WTC11 (cell line): Measurements from ENCODE around the gene ARID3B. TPM values are rescaled to one million over a fixed set of nuclear protein-coding genes. Genes with fewer than 3 reads are reported as not detected.

Experiments
- ATAC-seq: fragments of 200-7000 bp; cut with Tn5 transposase; 2 replicates; pipeline ENCODE4 v1.10.0; 2021; ENCODE audit warnings: mild to moderate bottlenecking, moderate library complexity
- CTCF ChIA-PET: fragments of 300-600 bp; sonication (Branson Sonifier 250); formaldehyde crosslinking; loops from one replicate; lab custom pipeline; 2021; ENCODE audit warnings: antibody characterized with exemption; lab: Charles Lee
- POLR2A ChIA-PET: fragments of 350-600 bp; sonication (Branson Sonifier 250); formaldehyde crosslinking; loops from one replicate; lab custom pipeline; 2021; ENCODE audit warnings: antibody characterized with exemption; lab: Charles Lee
- DNase-seq: peaks from one replicate; pipeline ENCODE4 v3.0.0; 2021; ENCODE audit warnings: low spot score
- H3K27ac Mint-ChIP-seq: 2 replicates; pipeline ENCODE4 v1.8.0; 2021; ENCODE audit warnings: mixed read lengths
- H3K27me3 Mint-ChIP-seq: 2 replicates; pipeline ENCODE4 v1.8.0; 2021; ENCODE audit warnings: low read depth, mild to moderate bottlenecking, moderate library complexity, mixed read lengths
- H3K36me3 Mint-ChIP-seq: 2 replicates; pipeline ENCODE4 v1.8.0; 2021; ENCODE audit warnings: mixed read lengths
- H3K4me1 Mint-ChIP-seq: 2 replicates; pipeline ENCODE4 v1.8.0; 2022; ENCODE audit warnings: mixed read lengths
- H3K4me3 Mint-ChIP-seq: 2 replicates; pipeline ENCODE4 v1.8.0; 2021; ENCODE audit warnings: mild to moderate bottlenecking, moderate library complexity, mixed read lengths
- H3K9me3 Mint-ChIP-seq: 2 replicates; pipeline ENCODE4 v1.8.0; 2021; ENCODE audit warnings: mixed read lengths
- ATF1 ChIP-seq: sonication (generic); formaldehyde crosslinking; IDR thresholded peaks from 2 replicates; pipeline ENCODE4 v1.8.1; 2023; ENCODE audit warnings: mild to moderate bottlenecking, moderate library complexity, missing genetic modification reagents
- ATF3 ChIP-seq: sonication (generic); formaldehyde crosslinking; conservative IDR thresholded peaks from 2 replicates; pipeline ENCODE4 v1.8.1; 2022; ENCODE audit warnings: mild to moderate bottlenecking, missing genetic modification reagents
- ATF6 ChIP-seq: sonication (generic); formaldehyde crosslinking; IDR thresholded peaks from 2 replicates; pipeline ENCODE4 v1.8.1; 2023; ENCODE audit warnings: mild to moderate bottlenecking, missing genetic modification reagents
- E2F5 ChIP-seq: sonication (generic); formaldehyde crosslinking; IDR thresholded peaks from 2 replicates; pipeline ENCODE4 v1.8.1; 2022; ENCODE audit warnings: mild to moderate bottlenecking, moderate library complexity, missing genetic modification reagents
- EMX1 ChIP-seq: fragments of 250-450 bp; sonication (Bioruptor Pico); IDR thresholded peaks from 2 replicates; pipeline ENCODE4 v1.8.0; 2021; ENCODE audit warnings: mild to moderate bottlenecking
- ERG ChIP-seq: fragments of 250-450 bp; sonication (Bioruptor Pico); IDR thresholded peaks from 2 replicates; pipeline ENCODE4 v1.8.0; 2021; ENCODE audit warnings: mild to moderate bottlenecking
- ETV6 ChIP-seq: sonication (generic); formaldehyde crosslinking; IDR thresholded peaks from 2 replicates; pipeline ENCODE4 v1.8.1; 2022; ENCODE audit warnings: mild to moderate bottlenecking, missing genetic modification reagents
- JAZF1 ChIP-seq: fragments of 250-450 bp; sonication (Bioruptor Pico); IDR thresholded peaks from 2 replicates; pipeline ENCODE4 v1.9.0; 2021; ENCODE audit warnings: moderate library complexity, mild to moderate bottlenecking, inconsistent platforms
- NFYB ChIP-seq: sonication (generic); formaldehyde crosslinking; conservative IDR thresholded peaks from 2 replicates; pipeline ENCODE4 v1.8.0; 2022; ENCODE audit warnings: low read depth, missing genetic modification reagents
- NR1H2 ChIP-seq: sonication (generic); formaldehyde crosslinking; IDR thresholded peaks from 2 replicates; pipeline ENCODE4 v1.9.0; 2021; ENCODE audit warnings: mild to moderate bottlenecking, moderate library complexity, missing genetic modification reagents
- TEAD1 ChIP-seq: sonication (generic); formaldehyde crosslinking; IDR thresholded peaks from 2 replicates; pipeline ENCODE4 v1.8.0; 2022; ENCODE audit warnings: mild to moderate bottlenecking, missing genetic modification reagents
- TP53 ChIP-seq: sonication (generic); formaldehyde crosslinking; IDR thresholded peaks from 2 replicates; pipeline ENCODE4 v1.8.1; 2023; ENCODE audit warnings: mild to moderate bottlenecking, missing genetic modification reagents
- ZNF263 ChIP-seq: sonication (generic); formaldehyde crosslinking; IDR thresholded peaks from 2 replicates; pipeline ENCODE4 v1.8.1; 2022; ENCODE audit warnings: low read depth, mild to moderate bottlenecking, moderate library complexity, missing genetic modification reagents
- ZNF281 ChIP-seq: sonication (generic); formaldehyde crosslinking; IDR thresholded peaks from 2 replicates; pipeline ENCODE4 v1.8.0; 2023; ENCODE audit warnings: mild to moderate bottlenecking, missing genetic modification reagents
- ZNF416 ChIP-seq: fragments of 250-450 bp; sonication (Bioruptor Pico); IDR thresholded peaks from 2 replicates; pipeline ENCODE4 v1.9.0; 2021; ENCODE audit warnings: mild to moderate bottlenecking, inconsistent platforms
- total RNA-seq: library from RNA; stranded (reverse); gene quantifications from 3 replicates; pipeline ENCODE4 v1.2.3, GENCODE V29; 2021
- TF ChIP-seq, protein P1 (sequence below): sonication (generic); formaldehyde crosslinking; IDR thresholded peaks from 2 replicates; pipeline ENCODE4 v1.8.0; 2022; ENCODE audit warnings: mild to moderate bottlenecking, missing genetic modification reagents
- TF ChIP-seq, protein P2 (sequence below): fragments of 250-450 bp; sonication (Bioruptor Pico); IDR thresholded peaks from 2 replicates; pipeline ENCODE4 v1.9.0; 2021; ENCODE audit warnings: mild to moderate bottlenecking
- TF ChIP-seq, protein P3 (sequence below): fragments of 250-450 bp; sonication (Bioruptor Pico); IDR thresholded peaks from 2 replicates; pipeline ENCODE4 v1.9.0; 2021; ENCODE audit warnings: mild to moderate bottlenecking, borderline replicate concordance

The ARID3B gene
- total RNA-seq, 1 experiment from 2014 or later, result 133 TPM

GRCh38 chr15:74579001-74579400, 38.0 kb downstream of the ARID3B start (continued):
- no peak for TF ChIP-seq JAZF1
- TF ChIP-seq ATF1 (CRISPR knock-in tag), result no peak
- TF ChIP-seq ZNF263 (CRISPR knock-in tag), result no peak
- no peak for TF ChIP-seq TP53 (CRISPR knock-in tag)
- no peak for TF ChIP-seq NFYB (CRISPR knock-in tag)
- no peak for TF ChIP-seq ZNF281 (CRISPR knock-in tag)
- no peak for TF ChIP-seq NR1H2 (CRISPR knock-in tag)
- TF ChIP-seq ATF3, result no peak
- TF ChIP-seq, protein P1, sequence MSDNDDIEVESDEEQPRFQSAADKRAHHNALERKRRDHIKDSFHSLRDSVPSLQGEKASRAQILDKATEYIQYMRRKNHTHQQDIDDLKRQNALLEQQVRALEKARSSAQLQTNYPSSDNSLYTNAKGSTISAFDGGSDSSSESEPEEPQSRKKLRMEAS, result no peak
- TF ChIP-seq, protein P2, sequence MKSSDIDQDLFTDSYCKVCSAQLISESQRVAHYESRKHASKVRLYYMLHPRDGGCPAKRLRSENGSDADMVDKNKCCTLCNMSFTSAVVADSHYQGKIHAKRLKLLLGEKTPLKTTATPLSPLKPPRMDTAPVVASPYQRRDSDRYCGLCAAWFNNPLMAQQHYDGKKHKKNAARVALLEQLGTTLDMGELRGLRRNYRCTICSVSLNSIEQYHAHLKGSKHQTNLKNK (CRISPR knock-in tag), result no peak
- TF ChIP-seq ZNF416 (CRISPR knock-in tag), result no peak
- TF ChIP-seq, all 79 proteins: peak for 0

DNA sequence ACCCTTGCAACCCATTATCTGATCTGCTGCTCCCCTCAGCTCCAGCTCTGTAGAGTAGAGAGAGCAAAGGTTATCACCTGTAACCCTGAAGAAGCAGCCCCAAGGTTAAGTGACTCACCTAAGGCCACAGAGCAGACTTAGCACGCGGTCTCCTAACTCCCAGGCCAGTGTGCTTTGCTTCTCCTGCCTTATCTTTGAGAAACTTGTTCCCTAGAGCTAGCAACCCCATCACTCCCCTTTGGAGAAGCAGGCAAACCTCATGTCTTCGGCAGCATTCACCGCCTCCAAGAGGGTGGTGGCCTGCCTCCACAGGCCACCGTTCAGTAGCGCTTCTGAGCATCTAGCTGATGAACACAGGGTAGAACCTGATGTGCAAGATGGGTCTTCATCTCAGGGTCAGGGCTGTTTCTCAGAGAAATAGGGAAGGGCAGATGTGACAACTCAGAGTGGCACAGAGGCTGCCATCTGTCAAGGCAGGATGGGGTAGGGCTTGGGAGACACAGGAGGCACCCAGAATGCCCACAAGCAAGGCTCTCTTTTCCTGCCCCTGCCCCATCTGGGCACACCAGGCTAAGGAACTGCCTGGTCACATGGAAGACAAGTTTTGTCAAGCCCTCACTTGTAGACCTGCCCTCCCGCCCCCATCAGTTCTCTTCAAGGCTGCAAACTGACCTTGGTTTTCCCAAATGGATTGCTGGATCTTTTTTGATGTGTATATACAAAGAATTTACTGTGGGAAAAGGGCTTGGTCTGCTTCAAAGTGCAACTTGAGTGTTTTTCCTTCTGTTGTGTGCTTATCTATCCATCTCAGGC, 39.7 kb downstream of the ARID3B start:
- Mint-ChIP-seq H3K9me3 (no peaks in the 10 kb centered on the region), H3K36me3 (peaks cover 40% of the 10 kb centered on the region)
- no peak for DNase-seq
- TF ChIP-seq TEAD1 (CRISPR knock-in tag) (no peak), EMX1 (CRISPR knock-in tag) (no peak), ZNF263 (CRISPR knock-in tag) (no peak), ETV6 (CRISPR knock-in tag) (no peak), ATF6 (CRISPR knock-in tag) (no peak), E2F5 (CRISPR knock-in tag) (no peak), ERG (CRISPR knock-in tag) (no peak)
- TF ChIP-seq, protein P3, sequence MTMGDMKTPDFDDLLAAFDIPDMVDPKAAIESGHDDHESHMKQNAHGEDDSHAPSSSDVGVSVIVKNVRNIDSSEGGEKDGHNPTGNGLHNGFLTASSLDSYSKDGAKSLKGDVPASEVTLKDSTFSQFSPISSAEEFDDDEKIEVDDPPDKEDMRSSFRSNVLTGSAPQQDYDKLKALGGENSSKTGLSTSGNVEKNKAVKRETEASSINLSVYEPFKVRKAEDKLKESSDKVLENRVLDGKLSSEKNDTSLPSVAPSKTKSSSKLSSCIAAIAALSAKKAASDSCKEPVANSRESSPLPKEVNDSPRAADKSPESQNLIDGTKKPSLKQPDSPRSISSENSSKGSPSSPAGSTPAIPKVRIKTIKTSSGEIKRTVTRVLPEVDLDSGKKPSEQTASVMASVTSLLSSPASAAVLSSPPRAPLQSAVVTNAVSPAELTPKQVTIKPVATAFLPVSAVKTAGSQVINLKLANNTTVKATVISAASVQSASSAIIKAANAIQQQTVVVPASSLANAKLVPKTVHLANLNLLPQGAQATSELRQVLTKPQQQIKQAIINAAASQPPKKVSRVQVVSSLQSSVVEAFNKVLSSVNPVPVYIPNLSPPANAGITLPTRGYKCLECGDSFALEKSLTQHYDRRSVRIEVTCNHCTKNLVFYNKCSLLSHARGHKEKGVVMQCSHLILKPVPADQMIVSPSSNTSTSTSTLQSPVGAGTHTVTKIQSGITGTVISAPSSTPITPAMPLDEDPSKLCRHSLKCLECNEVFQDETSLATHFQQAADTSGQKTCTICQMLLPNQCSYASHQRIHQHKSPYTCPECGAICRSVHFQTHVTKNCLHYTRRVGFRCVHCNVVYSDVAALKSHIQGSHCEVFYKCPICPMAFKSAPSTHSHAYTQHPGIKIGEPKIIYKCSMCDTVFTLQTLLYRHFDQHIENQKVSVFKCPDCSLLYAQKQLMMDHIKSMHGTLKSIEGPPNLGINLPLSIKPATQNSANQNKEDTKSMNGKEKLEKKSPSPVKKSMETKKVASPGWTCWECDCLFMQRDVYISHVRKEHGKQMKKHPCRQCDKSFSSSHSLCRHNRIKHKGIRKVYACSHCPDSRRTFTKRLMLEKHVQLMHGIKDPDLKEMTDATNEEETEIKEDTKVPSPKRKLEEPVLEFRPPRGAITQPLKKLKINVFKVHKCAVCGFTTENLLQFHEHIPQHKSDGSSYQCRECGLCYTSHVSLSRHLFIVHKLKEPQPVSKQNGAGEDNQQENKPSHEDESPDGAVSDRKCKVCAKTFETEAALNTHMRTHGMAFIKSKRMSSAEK, result no peak
- TF ChIP-seq, all 79 proteins: peak for 0
- ChIA-PET CTCF (no interaction called here), POLR2A (no interaction called here)
- Mint-ChIP-seq H3K4me1 (peaks cover 3% of the 10 kb centered on the region; the same call in 1 of the 2 replicates), H3K27ac (peak overlapping the region; percentile 36; the same call in 1 of the 2 replicates), H3K4me3 (no peak overlapping the region), H3K27me3 (no peaks in the 10 kb centered on the region)
- no peak for ATAC-seq
